HepG2 (cell line): ENCODE results near the gene RPH3AL. TPM values are rescaled to one million over a fixed set of nuclear protein-coding genes. Genes with fewer than 3 reads are reported as not detected.

ENCODE experiments used
- ATF7 ChIP-seq, 2 experiments: fragments of 450-650 bp in 1 of 2; sonication (generic) in 1 of 2; formaldehyde crosslinking in 1 of 2; IDR thresholded peaks; 2 replicates each; pipeline versions ENCODE4 v1.4.0 to v1.6.1; 2016 to 2020; ENCODE audit warnings: antibody characterized with exemption in 1 of 2, mild to moderate bottlenecking in 1 of 2, missing genetic modification reagents in 1 of 2
- ATM ChIP-seq: fragments of 450-650 bp; IDR thresholded peaks from 2 replicates; pipeline ENCODE4 v1.7.1; 2017; ENCODE audit warnings: mild to moderate bottlenecking, borderline replicate concordance
- CC2D1A ChIP-seq: sonication (generic); formaldehyde crosslinking; IDR thresholded peaks from 2 replicates; pipeline ENCODE4 v1.8.1; 2023; ENCODE audit warnings: mild to moderate bottlenecking, missing genetic modification reagents
- CENPX ChIP-seq: sonication (generic); formaldehyde crosslinking; IDR thresholded peaks from 2 replicates; pipeline ENCODE4 v1.9.0; 2021; ENCODE audit warnings: mild to moderate bottlenecking, missing genetic modification reagents, moderate library complexity
- GATAD2A ChIP-seq: IDR thresholded peaks from 2 replicates; pipeline ENCODE4 v1.6.1; 2016
- KDM6A ChIP-seq: IDR thresholded peaks from 2 replicates; pipeline ENCODE4 v1.6.1; 2016; ENCODE audit warnings: low read depth
- MAFF ChIP-seq: IDR thresholded peaks from 2 replicates; pipeline ENCODE4 v1.6.1; 2011; ENCODE audit warnings: low read depth, low read length, improper control_type of control experiment
- SATB2 ChIP-seq: sonication (generic); formaldehyde crosslinking; IDR thresholded peaks from 2 replicates; pipeline ENCODE4 v1.5.0; 2020; ENCODE audit warnings: missing genetic modification reagents
- SYNCRIP ChIP-seq: fragments of 200-400 bp; formaldehyde crosslinking; IDR thresholded peaks from 2 replicates; pipeline ENCODE4 v1.6.1; 2018; ENCODE audit warnings: mild to moderate bottlenecking, low read depth, low read length; ENCODE audit not compliant: insufficient read depth
- ZNF256 ChIP-seq: sonication (generic); formaldehyde crosslinking; conservative IDR thresholded peaks from 2 replicates; pipeline ENCODE4 v1.4.0; 2020; ENCODE audit warnings: missing genetic modification reagents
- ZNF296 ChIP-seq: sonication (generic); formaldehyde crosslinking; conservative IDR thresholded peaks from 2 replicates; pipeline ENCODE4 v1.5.0; 2020; ENCODE audit warnings: mild to moderate bottlenecking, missing genetic modification reagents
- ZNF747 ChIP-seq: sonication (generic); formaldehyde crosslinking; IDR thresholded peaks from 2 replicates; pipeline ENCODE4 v1.8.1; 2023; ENCODE audit warnings: missing genetic modification reagents, mild to moderate bottlenecking, borderline replicate concordance
- ZNF780A ChIP-seq: sonication (generic); formaldehyde crosslinking; IDR thresholded peaks from 2 replicates; pipeline ENCODE4 v1.8.0; 2022; ENCODE audit warnings: mild to moderate bottlenecking, missing genetic modification reagents, moderate library complexity
- ZNF790 ChIP-seq: sonication (generic); formaldehyde crosslinking; IDR thresholded peaks from 2 replicates; pipeline ENCODE4 v1.8.0; 2022; ENCODE audit warnings: missing genetic modification reagents, mild to moderate bottlenecking, borderline replicate concordance
- ZNF816 ChIP-seq: sonication (generic); formaldehyde crosslinking; IDR thresholded peaks from 2 replicates; pipeline ENCODE4 v1.8.0; 2022; ENCODE audit warnings: missing genetic modification reagents, mild to moderate bottlenecking, borderline replicate concordance
- ZSCAN30 ChIP-seq: sonication (generic); formaldehyde crosslinking; IDR thresholded peaks from 2 replicates; pipeline ENCODE4 v1.5.0; 2020; ENCODE audit warnings: mild to moderate bottlenecking, missing genetic modification reagents
- polyA plus RNA-seq, 8 experiments: library from polyadenylated mRNA; depleted of rRNA in 3 of 8; stranded (reverse) in 7 of 8; unstranded in 1 of 8; fragments of >200 nt; fragmentation: Illumina TruSeq in 4 of 8; extraction: Trizol in 4 of 8; gene quantifications; 2 replicates each; pipeline versions ENCODE4 v1.2.1 to v1.2.3, GENCODE V29; 2011 to 2016; ENCODE audit warnings: low read depth in 4 of 8, missing spikeins in 1 of 8, mixed read lengths in 1 of 8; ENCODE audit not compliant: insufficient read depth in 1 of 8
- total RNA-seq, 5 experiments: library from RNA; depleted of rRNA; stranded (reverse); fragments of >200 nt; fragmentation: Illumina TruSeq; extraction: Trizol; gene quantifications; 2 replicates each; pipeline ENCODE4 v1.2.3, GENCODE V29; 2016; ENCODE audit warnings: low read depth in 1 of 5
- TF ChIP-seq, protein P1 (sequence below), 2 experiments: fragments of 450-650 bp in 1 of 2; sonication (generic) in 1 of 2; formaldehyde crosslinking in 1 of 2; IDR thresholded peaks; 2 replicates each; pipeline versions ENCODE4 v1.6.1 to v1.8.0; 2016 to 2022; ENCODE audit warnings: antibody characterized with exemption in 1 of 2, mild to moderate bottlenecking in 1 of 2, missing genetic modification reagents in 1 of 2
- TF ChIP-seq, protein P2 (sequence below): sonication (generic); formaldehyde crosslinking; IDR thresholded peaks from 2 replicates; pipeline ENCODE4 v1.4.0; 2020; ENCODE audit warnings: missing genetic modification reagents, borderline replicate concordance
- TF ChIP-seq, protein P3 (sequence below): IDR thresholded peaks from 2 replicates; pipeline ENCODE4 v1.6.1; 2016

RPH3AL gene
- total and polyA plus RNA-seq, 2 of the 13 experiments (the other 11 are each of a cell fraction or from before 2014, with no cell fraction given) = 7.8 to 16.4 TPM

DNA sequence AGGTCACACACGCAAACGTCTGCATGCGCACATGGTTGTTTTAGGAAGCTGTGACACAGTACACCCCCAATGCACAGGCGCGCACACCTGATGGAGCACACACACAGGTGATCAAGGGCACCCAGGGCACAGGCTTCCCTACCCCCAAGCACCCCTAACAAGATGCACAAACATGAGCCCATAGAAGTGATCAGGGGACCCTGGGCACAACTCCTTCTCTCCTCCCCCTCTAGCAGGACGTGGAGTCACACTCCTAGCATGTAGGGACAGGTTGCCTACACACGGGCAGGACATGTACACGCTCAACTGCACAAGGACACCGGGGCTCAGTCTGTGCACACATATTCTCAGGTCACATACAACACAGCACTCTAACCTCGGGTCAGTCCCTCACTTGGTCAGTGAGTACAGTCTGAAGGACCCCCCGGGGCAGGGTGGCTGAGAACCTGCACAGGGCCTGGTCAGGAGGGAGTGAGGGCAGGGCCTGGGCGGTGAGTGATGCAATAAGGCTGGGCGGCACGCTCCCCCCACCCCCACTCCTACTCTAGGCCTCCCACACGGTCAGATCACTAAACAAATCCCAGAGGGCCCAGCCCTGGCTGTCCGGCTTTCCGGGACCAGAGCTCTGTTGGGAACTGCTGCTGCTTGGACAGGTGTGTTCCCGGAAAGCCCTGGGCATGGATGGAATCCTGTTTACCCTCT, 170.4 kb downstream of the RPH3AL start (continued):
- TF ChIP-seq, protein P1, sequence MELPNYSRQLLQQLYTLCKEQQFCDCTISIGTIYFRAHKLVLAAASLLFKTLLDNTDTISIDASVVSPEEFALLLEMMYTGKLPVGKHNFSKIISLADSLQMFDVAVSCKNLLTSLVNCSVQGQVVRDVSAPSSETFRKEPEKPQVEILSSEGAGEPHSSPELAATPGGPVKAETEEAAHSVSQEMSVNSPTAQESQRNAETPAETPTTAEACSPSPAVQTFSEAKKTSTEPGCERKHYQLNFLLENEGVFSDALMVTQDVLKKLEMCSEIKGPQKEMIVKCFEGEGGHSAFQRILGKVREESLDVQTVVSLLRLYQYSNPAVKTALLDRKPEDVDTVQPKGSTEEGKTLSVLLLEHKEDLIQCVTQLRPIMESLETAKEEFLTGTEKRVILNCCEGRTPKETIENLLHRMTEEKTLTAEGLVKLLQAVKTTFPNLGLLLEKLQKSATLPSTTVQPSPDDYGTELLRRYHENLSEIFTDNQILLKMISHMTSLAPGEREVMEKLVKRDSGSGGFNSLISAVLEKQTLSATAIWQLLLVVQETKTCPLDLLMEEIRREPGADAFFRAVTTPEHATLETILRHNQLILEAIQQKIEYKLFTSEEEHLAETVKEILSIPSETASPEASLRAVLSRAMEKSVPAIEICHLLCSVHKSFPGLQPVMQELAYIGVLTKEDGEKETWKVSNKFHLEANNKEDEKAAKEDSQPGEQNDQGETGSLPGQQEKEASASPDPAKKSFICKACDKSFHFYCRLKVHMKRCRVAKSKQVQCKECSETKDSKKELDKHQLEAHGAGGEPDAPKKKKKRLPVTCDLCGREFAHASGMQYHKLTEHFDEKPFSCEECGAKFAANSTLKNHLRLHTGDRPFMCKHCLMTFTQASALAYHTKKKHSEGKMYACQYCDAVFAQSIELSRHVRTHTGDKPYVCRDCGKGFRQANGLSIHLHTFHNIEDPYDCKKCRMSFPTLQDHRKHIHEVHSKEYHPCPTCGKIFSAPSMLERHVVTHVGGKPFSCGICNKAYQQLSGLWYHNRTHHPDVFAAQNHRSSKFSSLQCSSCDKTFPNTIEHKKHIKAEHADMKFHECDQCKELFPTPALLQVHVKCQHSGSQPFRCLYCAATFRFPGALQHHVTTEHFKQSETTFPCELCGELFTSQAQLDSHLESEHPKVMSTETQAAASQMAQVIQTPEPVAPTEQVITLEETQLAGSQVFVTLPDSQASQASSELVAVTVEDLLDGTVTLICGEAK (IDR thresholded peaks at IDR 0.05) = no peak
- TF ChIP-seq, protein P1 (CRISPR knock-in tag; IDR thresholded peaks at IDR 0.05) = no peak
- TF ChIP-seq CENPX (CRISPR knock-in tag) = no peak
- TF ChIP-seq ATM = no peak
- TF ChIP-seq ZNF296 = no peak
- peak; percentile 70 for TF ChIP-seq ZNF780A (CRISPR knock-in tag)
- TF ChIP-seq ZNF816 (CRISPR knock-in tag) = no peak
- TF ChIP-seq, protein P2, sequence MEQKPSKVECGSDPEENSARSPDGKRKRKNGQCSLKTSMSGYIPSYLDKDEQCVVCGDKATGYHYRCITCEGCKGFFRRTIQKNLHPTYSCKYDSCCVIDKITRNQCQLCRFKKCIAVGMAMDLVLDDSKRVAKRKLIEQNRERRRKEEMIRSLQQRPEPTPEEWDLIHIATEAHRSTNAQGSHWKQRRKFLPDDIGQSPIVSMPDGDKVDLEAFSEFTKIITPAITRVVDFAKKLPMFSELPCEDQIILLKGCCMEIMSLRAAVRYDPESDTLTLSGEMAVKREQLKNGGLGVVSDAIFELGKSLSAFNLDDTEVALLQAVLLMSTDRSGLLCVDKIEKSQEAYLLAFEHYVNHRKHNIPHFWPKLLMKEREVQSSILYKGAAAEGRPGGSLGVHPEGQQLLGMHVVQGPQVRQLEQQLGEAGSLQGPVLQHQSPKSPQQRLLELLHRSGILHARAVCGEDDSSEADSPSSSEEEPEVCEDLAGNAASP = no peak
- TF ChIP-seq ZNF747 (CRISPR knock-in tag) = no peak
- no peak for TF ChIP-seq ZSCAN30 (CRISPR knock-in tag)
- TF ChIP-seq, protein P3, sequence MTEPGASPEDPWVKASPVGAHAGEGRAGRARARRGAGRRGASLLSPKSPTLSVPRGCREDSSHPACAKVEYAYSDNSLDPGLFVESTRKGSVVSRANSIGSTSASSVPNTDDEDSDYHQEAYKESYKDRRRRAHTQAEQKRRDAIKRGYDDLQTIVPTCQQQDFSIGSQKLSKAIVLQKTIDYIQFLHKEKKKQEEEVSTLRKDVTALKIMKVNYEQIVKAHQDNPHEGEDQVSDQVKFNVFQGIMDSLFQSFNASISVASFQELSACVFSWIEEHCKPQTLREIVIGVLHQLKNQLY (CRISPR knock-in tag) = no peak
- no peak for TF ChIP-seq SYNCRIP
- no peak for TF ChIP-seq MAFF
- no peak for TF ChIP-seq ZNF256 (CRISPR knock-in tag)
- TF ChIP-seq SATB2 (CRISPR knock-in tag) = no peak
- peak; percentile 60; the same call in 1 of the 2 replicates for TF ChIP-seq GATAD2A (CRISPR knock-in tag)
- TF ChIP-seq CC2D1A (CRISPR knock-in tag) = no peak
- no peak for TF ChIP-seq ATF7 (IDR thresholded peaks at IDR 0.05)
- no peak for TF ChIP-seq ATF7 (CRISPR knock-in tag; IDR thresholded peaks at IDR 0.05)
- TF ChIP-seq KDM6A (CRISPR knock-in tag) = no peak
- TF ChIP-seq ZNF790 = no peak
